ENCODE measurements around the gene ADGRD2.

DNA sequence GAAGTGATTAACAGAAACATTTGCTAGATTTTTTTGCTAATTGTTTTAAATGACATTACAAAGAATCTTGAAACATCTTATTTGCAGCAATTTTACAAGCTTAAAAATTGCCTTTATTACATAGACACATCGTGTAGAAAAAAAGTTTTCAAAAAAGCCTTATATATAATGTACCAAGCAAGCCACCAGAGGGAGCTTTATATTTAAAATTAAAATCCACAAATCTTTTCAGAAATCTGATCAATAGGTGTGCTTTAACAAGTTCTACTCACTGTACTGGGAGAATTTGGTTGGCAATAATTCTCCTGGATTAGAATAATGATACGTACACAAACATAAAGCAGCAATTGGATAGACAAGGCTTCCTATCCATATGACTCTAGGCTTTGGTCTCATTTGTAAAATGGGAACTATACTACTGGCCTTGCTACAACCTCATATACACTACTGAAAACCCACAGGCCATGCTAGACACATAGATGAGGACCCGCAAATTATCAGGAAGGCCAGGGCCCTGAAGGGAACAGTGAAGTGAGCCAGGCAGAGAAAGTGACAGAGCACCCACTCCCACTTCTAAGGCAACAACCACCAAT is 39.8 kb upstream of the ADGRD2 start:
- TF ChIP-seq CTCF (optimal IDR thresholded peaks at IDR 0.05 in 1 of 3, IDR thresholded peaks at IDR 0.05 in 1 of 3, conservative IDR thresholded peaks at IDR 0.05 in 1 of 3; ENCODE audit: extremely low read depth in 1 of 3, insufficient read depth in 2 of 3, low read length in 3 of 3) = no peak
- no peak for TF ChIP-seq EZH2 (IDR thresholded peaks at IDR 0.05; ENCODE audit: low read length)

Data from keratinocyte (primary cell).